Stromal cell of bone marrow (primary cell): Measurements from ENCODE around the gene BAD.
A peak's percentile ranks its signal among the peaks of the same experiment; 100 is the strongest.

Source experiments
- DNase-seq: peaks from one replicate; pipeline ENCODE4 v3.0.0-alpha.2; 2012; ENCODE audit warnings: low read depth

The BAD gene

GRCh38 chr11:64296236-64296635 lies 11.8 kb upstream of the BAD start:
- DNase-seq, result no peak

DNA sequence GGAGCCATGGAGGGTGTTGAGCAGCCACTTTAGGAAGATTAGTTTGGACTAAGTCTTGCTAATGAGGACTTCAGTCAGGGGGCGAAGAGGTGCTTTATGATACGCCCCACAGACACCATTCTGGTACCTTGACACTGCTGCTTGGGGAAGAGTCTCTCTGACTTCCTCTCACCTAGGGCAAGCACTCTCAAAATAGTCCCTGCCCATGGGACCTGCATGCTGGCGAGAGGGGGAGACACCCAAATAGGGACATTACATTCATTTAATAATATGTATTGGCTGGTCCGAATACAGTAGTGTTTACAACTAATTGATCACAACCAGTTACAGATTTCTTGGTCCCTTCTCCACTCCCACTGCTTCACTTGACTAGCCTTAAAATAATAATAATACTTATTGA lies 11.3 kb upstream of the BAD start:
- DNase-seq, result no peak

DNA sequence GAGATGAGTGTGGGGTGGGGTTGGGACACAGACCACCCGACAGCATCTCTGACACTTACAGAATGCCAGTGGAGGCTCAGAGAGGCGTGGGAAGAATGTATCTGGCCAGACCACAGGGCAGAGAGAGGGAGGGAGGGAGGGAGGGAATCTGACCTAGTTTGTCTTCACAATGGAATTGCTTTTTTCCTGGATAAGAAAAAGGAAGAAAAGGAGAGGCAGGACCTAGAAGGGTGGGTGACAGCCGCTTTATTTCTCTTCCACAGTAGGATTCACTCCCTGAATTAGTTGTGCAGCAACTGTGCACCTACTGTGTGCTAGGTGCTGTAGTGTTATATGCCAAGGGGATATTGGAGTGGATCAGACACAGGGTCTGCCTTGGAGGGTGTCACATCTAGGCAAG lies 10.3 kb upstream of the BAD start:
- no peak for DNase-seq

DNA sequence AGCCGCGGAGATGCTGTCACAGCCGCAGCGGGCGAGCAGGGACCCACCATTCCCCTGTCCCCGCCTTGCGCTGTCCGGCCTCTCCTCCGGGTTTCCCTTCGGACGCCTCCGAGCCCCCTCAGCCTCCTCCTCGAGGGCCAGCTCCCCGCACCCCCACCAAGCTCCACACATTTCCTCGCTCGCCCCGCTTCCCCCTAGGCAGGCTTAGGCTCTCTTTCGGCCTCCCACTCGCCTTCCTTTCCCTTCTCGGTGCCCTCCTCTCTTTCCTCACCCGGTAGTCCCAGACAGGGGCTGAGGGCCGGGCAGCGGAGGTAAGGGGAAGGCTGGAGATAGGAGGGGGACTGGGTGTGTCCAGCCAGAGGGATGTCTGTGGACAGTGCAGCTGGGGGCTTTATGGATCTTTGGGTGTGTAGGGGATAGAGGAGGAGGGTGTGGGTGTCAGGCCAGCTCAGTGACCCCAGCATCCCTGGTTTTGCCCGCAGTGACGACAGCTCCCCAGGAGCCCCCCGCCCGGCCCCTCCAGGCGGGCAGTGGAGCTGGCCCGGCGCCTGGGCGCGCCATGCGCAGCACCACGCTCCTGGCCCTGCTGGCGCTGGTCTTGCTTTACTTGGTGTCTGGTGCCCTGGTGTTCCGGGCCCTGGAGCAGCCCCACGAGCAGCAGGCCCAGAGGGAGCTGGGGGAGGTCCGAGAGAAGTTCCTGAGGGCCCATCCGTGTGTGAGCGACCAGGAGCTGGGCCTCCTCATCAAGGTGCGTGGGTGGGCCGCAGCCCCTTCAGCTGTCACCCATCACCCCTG lies 8.2 kb upstream of the BAD start:
- DNase-seq, result no peak

- no peak for DNase-seq
Measured at GRCh38 chr11:64291752-64292459, 7.4 kb upstream of the BAD start.

DNA sequence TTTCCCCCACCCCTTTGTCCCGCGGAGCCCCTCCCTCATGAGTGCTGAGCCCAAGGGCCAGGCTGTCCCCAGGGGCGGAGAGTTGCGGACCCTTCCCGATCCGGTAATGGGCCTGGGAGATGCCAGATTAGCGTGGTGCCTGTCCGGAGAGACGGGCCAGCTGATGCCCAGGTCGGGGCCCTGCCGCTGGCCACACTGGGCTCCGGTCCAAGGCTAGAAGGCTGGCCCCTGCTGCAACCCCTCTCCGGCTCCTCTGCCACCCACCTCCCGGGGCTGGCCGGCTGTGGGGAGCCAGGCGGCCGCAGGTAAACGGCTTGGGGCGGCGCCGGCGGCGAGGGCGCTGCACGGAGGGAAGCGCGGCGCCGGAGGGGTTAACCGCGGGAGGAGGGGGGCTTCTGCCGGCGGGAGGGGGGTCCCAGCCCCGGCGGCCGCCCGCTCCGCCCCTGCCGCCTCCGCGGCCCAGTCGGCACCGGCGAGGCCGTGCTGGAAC lies 6.8 kb upstream of the BAD start, which contains the start of gene KCNK4:
Gene KCNK4, plus strand, starts transcription at position 41 of the 490 bp plus-strand sequence. CDS start 1,717 bp downstream, outside the sequence.
- DNase-seq, result no peak

- no peak for DNase-seq
Measured at GRCh38 chr11:64290352-64291261, 6.1 kb upstream of the BAD start.

GRCh38 chr11:64289002-64289564 lies 4.6 kb upstream of the BAD start:
- no peak for DNase-seq

GRCh38 chr11:64288353-64288750 lies 3.9 kb upstream of the BAD start:
- DNase-seq, result no peak

DNA sequence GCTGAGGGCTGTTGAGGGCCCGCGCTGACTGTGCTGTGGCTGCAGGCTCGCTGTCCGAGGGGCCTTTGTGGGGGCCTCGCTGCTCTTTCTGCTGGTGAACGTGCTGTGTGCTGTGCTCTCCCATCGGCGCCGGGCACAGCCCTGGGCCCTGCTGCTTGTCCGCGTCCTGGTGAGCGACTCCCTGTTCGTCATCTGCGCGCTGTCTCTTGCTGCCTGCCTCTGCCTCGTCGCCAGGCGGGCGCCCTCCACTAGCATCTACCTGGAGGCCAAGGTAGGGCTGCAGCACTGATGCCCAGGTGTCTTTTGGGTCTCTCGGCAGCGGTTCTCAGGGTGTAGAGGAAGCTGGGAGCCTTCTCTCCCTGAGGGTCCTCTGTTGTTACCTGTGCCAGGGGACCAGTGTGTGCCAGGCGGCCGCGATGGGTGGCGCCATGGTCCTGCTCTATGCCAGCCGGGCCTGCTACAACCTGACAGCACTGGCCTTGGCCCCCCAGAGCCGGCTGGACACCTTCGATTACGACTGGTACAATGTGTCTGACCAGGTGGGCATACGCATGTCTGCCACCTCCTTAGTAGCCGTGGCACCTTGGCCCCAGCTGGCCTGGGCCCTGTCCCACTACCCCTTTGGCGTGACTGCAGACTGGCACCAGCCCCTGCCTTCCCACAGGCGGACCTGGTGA lies 3.3 kb upstream of the BAD start:
- no peak for DNase-seq

DNA sequence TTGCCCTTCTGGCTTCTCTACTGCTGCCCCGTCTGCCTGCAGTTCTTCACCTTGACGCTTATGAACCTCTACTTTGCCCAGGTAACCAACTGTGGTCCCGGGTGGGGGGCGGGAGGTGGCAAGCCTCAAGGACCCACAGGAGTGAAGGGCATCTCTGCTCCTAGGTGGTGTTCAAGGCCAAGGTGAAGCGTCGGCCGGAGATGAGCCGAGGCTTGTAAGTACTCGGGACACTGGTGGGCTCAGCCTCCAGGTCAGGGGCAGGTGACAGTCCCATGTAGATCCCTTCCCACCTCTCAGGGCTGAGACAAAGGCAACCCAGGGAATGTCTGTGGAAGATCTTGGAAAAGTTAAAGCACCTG lies 2.3 kb upstream of the BAD start:
- DNase-seq, result no peak

GRCh38 chr11:64285885-64286800 lies 1.7 kb upstream of the BAD start:
- DNase-seq, result no peak

DNA sequence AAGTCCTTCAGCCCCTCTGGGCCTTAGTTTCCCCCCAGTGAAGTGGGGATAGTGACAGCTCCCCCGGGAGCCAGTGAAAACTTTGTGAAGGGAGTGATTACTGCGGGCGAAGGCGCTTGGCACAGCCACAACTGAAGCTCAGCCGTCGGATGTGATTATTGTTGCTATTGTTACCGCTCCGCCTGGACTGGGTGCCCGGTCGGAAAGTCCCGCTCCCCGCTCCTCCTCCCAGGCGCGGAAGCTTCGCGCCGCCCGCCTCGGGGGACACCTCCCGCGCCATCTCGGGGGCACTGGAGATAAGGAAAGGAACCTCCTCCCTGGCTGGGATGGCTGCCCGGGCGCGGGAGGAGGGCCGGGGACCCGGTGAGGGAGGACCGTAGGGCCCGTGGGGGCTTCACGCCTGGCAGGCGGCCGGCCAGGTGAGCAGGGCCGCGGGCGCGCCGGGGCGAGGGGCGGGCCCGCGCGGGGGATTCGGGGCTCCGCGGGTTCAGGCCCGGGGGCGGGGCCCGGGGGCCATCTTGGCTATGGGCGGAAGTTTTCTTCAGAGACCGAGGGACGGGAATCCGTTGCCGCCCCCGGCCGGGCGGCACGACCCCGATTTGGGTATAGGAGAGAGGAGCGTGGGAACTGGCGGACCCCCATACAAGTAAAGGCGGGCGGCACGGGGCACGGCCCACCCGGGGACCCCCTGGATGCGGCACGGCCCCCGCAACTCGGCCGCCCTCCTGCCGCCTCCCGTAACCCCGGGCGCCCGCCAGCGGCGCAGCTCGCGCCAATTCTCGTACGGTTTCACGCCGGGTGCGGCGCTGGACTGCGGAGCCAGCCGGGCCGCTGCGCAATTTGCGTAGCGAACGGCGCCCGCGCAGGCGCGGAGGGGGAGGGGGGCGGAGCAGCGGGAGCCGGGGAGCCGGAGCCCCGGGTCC lies 758 bp upstream of the BAD start, which contains the start of gene GPR137:
Gene GPR137, plus strand, starts transcription at position 887 of the 923 bp plus-strand sequence. CDS start 677 bp downstream, outside the sequence.
- DNase-seq, result peak; percentile 46

DNA sequence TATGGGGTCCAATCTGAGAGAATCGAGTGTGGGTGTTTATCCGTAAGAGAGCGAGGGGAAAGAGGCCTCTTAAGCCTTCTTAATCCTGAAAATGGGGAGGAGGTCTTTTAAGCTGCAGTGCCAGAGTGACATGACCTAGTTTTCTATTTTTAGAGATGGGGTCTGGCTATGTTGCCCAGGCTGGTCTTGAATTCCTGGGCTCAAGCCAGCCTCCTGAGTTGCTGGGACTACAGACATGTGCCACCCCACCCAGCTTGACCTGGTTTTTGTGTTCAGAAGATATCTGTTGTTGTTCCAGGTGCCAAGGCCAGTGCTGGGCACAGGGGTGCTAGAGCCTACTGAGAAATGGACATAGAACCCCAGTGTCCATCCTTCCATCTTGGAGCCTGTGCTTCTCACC lies 1.4 kb downstream of the BAD start:
- no peak for DNase-seq

GRCh38 chr11:64281957-64282770 lies 2.3 kb downstream of the BAD start:
- DNase-seq, result no peak

DNA sequence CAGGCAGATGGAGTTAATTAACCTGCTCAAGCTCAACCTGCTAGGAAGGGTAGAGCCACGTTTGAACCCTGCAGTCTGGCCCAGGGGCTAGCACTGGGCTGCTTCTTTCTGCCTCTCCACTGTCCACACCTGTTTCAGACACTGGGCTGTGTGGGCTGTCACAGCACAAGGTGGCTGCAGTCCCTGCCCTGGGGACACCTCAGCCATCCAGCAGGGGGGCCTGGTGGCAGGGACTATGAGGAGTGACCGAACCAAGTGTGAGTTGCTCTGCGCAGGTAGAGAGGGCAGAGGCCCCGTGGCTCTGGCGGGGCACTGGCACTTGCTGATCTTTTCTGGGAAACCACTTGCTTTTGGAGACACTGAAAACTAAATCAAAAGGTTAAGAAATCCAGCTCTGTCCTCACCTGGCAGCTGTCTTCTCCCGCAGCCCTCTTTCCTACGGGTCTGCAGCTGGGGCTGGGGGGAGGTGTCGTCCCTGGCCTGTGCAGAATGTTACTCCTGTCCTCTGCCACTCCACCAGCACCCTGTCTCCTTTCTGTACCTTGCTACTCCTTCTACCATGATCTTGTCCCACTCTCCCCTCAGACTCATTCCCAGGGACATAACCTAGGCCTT lies 5.8 kb downstream of the BAD start:
- DNase-seq, result no peak

DNA sequence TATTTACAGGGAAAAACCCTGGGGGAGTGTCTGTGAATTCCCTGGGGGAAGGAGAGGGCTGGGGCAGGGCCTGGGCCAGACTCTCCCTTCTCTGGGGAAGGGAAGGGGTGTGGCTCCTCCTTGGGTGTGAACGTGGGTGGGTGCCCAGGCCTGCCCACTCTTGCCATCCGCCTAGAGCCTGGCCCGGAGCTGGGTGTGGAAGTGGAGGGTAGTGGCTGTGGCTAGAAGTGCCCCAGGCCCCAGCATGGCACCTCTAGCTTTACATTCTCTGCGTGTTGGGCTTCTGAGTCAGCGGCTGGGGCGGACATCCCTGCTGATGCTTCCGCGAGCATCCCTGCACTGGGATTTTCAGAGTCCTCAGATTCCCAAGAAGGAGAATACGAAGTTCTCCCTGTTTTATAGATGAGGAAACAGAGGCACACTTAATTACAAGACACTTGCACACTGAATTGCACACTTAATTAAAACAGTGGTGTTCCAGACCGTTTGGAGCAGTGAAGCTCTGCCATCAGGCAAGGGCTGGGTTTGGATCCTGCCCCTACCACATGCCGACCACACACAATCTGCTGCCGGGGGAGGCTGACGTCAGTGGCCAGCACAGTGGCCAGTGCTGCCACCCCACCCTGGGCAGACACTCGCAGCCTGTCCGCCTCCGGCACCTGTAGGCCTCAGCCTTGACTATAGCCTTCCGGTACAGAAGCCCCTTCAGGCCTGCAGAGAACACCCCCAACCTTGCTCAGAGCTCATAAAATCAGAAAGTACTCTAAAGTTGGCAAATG lies 7.6 kb downstream of the BAD start:
- no peak for DNase-seq
